Occipital lobe (tissue), 2 donors: ENCODE measurements around the gene PCMT1. TPM values are rescaled to one million over a fixed set of nuclear protein-coding genes. Genes with fewer than 3 reads are reported as not detected.
"Not testable (repeated sequence)": the region's sequence is repeated elsewhere in the genome, so short reads cannot be mapped to it uniquely, and the experiment has no call there.

Experiments used
- DNase-seq: peaks from one replicate; lab custom pipeline; 2025; lab: John Stamatoyannopoulos, UW
- total RNA-seq: library from RNA; depleted of rRNA; stranded (reverse); fragments of >200 nt; gene quantifications from one replicate; pipeline ENCODE4 v1.2.3, GENCODE V29; 2014

PCMT1 gene
- total RNA-seq, 1 donor from 2014 or later: 173 TPM

DNA sequence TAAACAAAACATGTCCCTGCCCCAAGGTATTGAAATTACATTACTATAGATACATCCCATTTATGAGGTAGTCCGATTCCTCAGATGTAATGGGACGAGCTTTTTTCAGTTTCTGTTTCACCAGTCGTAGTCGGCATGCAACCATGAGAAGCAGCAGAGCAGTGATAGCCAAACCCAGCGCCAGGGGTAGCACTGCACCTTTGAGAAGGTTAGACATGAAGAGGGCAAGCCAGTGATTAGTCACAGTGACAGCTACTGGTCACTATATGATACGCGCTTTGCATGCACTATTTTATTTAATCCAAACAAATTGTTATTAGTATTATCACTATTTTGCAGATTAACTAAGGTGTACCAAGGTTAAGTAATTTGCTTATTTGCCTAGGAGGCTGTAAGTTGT lies 71.0 kb downstream of the PCMT1 start:
- no peak for DNase-seq

DNA sequence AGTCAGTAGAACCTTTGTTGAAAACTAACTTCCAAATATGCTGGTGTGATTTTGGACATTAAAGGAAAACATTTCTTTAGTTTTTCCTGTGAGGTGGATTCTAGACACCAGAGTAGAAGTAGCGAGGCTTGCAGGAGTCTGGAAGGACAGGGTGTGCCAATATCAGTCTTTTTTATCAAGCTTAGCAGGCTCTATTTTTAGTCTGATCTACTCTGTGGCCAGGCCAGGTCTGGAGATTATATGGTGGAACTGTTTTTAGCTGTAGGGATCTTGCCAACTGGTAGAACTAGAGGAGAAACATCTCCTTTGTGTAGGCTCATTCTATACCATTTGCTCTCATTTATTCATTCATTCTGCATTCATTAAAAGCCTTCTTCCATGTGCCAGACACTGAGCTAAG lies 72.0 kb downstream of the PCMT1 start:
- no peak for DNase-seq

DNA sequence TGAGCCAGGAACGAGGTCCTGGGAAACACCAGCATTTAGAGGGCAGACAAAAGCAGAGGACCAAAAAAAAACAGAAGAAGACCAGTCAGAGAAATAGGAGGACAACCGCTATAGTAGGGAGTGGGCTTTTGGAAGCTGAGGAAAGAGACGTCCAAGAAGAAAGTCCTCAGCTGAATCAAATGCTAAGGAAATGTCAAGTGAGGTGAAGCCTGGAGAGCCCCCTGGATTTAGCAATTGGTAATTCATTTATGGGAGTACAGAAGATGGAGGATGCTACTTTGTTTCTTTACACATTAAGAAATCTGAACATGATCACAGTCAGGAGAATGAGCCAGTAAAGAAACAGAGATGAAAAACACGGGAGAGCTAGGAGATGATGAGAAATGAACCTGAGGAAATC lies 73.5 kb downstream of the PCMT1 start:
- no peak for DNase-seq

DNA sequence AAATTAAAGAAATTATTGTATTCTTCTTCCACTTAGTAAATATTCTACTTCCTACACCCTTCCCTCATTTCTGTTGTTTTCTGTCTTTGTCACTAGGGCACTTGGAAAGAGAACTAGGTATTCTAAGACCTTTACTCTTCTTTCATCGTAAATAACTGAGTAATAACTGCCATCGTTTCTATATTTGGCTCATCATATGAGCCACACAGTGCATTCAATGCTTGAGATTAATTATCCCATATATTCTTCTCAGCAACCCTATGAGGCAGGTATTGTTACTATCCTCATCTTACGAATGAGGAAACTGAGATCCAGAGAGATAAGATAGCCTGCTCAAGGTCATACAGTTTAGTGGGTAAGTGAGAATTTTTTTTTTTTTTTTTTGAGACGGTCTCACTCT lies 75.8 kb downstream of the PCMT1 start:
- no peak for DNase-seq

DNA sequence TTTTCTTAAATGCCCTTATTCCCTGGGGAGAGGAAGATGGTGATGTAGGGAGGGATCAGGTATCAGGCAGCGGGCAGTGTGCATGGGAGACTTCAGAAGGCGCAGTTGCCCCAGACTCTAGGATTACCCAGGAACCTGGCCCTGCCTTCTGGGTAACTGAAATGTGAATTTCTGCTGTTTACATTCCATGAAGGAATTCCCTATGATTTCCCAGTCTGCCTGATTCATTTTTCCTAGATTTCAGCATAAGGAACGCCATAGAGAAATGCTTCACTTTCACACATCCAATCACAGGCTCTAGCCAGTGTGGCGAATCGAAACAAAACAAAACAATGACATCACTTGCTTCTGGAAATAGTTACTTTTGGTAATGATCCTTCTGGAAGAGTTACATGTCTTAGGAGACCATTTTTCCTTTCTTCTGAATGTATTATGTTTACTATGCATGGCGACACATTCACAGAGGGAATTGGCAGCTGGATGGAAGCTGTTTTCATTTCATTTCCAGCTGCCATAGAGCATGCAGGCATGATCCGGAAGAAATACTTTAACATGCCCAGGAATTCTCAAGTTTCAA lies 81.3 kb downstream of the PCMT1 start:
- DNase-seq: no peak

DNA sequence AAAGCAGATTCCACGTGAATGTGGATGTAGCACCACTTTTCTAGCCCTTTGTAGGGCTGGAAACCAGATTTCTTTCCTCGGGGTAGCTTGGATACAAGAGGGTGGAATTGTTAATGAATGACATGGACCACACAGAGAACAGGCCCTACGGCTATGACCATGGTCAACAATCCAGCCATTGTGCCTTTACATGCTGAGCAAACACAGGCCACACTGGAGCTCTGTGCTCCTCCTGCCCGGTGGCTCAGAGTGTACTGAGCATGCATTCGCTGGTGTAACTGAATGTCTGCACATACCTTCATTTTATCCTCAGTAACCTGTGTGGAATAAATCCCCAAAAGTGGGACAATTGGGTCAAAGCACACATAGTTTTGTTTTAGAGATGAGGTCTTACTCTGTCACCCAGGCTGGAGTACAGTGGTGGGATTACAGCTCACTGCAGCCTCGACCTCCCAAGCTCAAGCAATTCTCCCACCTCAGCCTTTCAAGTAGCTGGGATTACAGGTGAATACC lies 81.8 kb downstream of the PCMT1 start:
- DNase-seq: no peak

DNA sequence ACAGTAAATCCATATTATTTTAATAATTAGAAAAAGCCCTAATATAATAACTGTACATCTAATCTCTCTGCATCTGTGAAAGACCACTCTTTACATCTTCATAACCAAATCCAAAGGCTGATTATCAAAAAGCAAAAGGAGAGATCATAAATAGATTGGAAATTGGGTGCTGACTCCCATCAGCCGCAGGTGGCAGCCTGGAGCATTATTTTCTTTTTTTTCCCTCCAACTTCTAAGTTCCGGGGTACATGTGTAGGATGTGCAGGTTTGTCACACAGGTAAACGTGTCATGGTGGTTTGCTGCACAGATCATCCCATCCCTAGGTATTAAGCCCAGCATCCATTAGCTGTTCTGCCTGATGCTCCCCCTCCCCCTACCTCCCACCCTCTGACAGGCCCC lies 84.1 kb downstream of the PCMT1 start:
- no peak for DNase-seq

DNA sequence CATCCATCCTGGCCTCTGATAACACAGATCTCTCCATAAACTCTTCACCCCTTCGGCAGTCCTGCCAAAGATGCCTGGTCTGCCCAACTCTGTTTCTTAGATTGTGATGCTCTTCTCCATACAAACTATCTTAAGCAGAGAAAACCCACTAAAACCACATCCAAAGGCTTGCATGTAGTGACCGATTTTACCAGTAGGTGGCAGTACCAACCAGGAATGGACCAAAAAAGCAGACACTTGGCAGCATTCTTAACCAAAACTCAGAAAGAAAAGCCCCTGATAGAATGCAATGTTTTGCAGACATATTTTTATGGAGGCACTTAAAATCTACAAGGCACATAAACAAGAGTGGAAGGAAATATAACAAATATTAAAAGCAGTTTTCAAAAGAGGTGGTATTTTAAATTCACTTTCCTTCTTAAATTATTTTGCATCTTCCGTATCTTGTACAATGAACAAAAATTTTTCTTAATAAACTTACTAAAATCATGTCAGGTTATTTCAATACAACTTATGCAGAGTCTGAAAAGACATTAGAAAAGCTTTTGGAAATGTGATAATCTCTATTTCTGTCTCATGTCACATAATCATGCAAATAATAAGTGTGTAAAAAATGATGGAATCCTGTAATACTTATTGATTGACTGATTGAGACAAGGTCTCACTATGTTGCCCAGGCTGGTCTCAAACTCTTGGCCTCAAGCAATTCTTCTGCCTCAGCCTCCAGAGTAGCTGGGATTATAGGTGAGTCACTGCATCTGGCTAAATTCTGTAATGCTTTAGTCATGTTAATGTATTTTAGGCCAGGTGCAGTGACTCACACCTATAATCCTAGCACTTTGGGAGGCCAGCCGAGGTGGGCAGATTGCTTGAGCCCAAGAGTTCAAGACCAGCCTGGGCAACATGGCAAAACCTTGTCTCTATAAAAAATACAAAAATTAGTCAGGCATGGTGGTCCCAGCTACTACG lies 85.3 kb downstream of the PCMT1 start:
- DNase-seq: peak; percentile 32

DNA sequence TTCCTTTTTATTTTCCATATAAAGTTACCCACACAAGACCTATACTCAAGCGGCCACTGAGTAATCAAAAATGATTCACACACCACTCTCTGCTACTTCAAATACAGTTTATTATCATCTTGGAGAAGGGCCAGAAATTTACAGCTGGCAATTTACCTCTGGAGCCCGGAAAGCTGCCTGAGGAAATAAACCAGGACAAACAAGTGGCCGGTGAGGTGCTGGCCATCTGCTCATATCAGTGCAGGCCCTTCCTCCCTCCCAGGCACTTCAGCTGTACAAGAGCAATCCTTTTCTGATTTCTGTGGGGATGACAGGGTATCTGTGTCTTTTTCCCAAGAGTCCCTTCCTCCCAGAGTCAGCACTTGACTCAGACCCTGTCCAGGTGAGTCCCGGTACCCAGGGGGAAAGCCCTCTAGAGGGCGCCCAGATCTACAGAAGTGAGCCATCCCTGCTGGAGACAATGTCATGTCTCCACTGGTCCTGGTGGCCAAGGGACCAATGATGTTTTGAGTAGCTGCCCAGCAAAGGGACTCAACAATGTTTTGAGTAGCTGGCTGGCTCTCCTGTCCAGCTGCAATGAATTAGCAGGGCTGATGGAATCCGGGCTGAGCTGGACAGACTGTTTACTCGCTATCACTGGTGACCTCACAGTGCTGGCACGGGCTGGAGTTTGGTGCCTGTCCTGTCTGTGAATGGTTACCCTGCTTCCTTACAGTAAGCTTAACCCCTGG lies 91.0 kb downstream of the PCMT1 start:
- DNase-seq: no peak

DNA sequence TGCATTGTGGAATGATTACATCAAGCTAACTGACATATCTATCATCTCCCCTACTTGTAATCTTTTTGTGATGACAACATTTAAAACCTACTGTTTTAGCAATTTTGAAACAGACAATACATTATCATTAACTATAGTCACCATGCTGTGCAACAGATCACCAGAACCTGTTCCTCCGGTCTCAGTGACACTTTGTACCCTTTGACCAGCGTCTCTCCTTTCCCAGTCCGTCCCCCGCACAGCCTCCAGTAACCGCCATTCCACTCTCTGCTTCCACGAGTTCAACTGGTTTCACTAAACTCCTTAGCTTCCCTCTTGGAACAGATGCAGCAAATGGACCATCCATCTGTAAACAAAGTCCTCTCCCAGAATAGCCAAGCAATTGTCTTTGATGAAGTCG lies 92.8 kb downstream of the PCMT1 start:
- no peak for DNase-seq

DNA sequence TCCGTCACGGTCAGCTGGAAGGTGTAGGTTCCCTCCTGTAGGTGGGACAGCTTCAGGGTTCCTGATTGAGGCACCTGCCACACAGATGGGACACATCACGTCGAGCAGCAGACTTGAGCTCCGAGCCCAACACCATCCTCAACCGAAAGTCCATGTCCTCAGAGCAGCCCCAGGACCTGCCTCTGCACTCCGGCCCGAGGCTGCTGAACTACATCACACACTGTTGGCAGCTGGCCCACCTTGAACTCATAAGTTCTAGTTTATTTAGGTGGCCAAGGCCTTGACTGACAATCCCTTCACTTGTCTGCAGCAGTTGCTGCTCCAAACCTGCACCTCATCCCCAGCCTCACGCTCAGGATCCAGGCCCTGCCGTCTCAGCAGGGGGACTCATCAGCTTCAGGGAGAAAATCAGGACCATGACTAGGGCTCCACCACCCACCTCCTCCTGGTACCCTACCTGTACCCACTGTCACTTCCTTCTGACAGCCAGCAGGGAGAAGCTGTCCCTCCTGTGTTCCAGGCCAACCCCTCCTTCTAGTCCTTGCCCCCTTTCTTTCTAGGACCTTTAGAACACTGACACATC lies 93.6 kb downstream of the PCMT1 start:
- no peak for DNase-seq

DNA sequence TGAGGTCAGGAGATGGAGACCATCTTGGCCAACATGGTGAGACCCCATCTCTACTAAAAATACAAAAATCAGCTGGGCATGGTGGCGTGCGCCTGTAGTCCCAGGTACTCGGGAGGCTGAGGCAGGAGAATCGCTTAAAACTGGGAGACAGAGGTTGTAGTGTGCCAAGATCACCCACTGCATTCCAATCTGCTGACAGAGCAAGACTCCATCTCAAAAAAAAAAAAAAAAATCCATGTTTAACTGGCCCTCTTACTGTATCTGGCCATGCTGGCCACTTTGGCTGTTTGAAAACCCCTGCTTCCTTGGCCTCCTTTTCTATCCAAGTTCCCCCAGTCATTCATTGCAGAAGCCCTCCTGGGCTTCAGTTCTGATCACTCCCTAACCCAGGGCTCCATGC lies 94.5 kb downstream of the PCMT1 start:
- DNase-seq: not testable (repeated sequence)

DNA sequence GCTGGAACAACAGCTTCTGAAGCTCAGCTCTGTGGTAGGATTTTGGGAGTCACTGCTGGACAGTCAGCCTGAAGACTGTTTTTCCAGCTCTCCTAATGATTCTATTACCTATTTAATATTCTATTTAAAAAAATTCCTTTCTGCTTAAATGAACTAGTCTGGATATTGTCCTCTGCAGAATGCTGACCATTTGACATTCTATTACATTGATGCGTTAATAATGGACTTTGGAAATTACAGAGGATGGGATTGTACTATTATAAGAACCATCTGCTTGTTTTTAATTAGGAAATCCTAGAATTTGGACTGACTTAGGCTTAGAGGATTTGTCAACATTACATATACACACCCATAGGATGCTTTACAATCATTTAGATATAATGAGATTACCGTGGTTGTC lies 94.9 kb downstream of the PCMT1 start:
- no peak for DNase-seq

DNA sequence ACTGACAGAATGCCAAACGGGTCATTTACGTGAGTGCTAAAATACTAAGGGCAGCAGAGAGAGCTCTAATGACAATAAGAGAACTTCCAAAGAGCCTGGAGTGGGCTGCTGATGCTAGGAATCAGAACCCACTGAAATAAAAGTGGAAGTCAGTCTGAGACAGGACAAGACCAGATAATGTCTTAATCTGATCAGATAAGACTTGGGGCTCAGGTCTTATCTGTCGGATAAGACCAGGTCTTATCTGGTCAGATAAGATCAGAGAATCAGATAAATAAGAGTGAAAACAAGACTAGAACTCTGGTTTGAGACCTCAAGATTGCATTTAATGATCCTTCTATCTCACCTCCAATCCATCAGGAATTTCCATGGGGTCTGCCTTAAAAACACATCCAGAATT lies 96.0 kb downstream of the PCMT1 start:
- no peak for DNase-seq

DNA sequence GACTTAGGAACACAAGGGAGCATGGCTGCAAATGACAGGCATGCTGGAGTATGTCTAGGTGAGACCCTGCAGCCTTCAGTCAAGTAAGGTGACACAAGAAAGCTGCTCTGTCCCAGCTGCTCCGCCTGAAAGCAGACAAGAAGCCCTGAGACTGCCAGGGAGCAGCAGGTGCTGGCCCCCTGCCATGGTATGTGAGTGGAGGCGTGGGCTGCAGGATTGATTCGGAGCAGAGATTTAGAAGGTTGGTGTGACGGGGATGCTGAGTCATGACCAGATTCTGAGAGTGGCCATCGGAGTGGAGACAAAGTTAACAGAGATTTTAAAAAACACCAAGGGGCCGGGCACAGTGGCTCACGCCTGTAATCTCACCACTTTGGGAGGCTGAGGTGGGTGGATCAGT lies 96.8 kb downstream of the PCMT1 start:
- peak; percentile 19 for DNase-seq

DNA sequence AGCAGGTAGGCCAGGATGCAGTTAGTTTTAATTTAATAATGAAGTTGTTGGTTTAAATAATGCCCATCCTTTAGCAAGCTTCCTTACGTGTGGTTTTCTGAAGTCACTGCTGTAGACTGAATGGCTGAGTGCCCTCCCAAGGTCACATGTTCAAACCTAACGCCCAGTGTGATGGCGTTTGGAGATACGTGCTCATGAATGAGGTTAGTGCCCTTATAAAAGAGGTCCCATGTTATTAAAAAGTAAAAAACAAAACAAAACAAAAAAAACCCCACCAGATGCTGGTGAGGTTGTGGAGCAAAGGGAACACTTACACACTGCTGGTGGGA lies 98.4 kb downstream of the PCMT1 start:
- no peak for DNase-seq

DNA sequence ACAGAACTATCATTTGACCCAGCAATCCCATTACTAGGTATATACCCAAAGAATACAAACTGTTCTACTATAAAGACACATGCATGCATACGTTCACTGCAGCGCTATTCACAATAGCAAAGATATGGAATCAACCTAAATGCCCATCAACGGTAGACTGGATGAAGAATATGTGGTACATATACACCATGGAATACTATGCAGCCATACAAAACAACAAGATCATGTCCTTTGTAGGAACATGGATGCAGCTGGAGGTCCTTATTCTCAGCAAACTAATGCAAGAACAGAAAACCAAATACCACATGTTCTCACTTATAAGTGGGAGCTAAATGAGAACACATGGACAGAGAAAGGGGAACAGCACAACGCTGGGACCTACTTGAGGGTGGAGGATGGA lies 98.8 kb downstream of the PCMT1 start:
- not testable (repeated sequence) for DNase-seq

DNA sequence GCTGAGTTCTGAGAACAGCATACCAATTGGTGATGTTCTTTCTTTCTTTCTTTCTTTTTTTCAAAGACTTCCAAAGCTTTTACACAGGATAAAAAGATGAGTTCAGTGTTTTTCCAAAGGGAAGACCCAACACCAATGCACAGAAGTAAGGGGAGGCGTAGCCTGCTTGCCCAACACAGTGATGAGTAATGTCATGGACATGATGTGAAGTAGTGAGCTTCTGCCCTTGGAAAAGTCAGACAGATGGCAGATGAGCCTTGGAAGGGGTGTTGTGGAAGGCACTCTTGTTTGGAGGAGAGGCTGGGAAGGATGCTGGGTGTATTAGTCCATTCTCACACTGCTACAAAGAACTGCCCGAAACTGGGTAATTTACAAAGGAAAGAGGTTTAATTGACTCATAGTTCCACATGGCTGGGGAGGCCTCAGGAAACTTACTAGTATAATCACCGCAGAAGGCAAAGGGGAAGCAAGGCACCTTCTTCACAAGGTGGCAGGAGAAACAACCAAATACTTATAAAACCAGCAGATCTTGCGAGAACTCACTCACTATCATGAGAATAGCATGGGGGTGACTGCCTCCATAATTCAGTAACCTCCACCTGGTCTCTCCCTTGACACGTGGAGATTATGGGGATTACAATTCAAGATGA lies 102.0 kb downstream of the PCMT1 start:
- no peak for DNase-seq

DNA sequence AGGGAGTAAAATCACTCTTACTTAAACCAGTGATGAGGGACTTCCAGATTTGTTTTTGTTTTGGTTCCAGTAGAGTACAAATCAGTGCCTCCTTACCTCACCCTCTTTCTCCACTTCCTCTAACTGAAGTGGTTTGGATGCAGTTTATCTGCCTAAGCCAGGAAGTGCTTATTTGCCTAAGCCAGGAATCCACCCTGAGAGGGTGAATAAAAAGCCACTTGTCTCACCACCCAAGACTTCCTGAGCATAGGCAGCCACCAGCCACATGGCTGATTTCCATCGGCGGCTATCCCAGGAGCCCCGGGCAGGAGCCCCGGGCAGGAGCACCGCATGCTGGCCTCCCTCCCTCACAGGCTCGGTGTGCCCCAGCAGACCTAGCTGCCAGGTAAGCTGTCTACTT lies 102.6 kb downstream of the PCMT1 start:
- DNase-seq: no peak

DNA sequence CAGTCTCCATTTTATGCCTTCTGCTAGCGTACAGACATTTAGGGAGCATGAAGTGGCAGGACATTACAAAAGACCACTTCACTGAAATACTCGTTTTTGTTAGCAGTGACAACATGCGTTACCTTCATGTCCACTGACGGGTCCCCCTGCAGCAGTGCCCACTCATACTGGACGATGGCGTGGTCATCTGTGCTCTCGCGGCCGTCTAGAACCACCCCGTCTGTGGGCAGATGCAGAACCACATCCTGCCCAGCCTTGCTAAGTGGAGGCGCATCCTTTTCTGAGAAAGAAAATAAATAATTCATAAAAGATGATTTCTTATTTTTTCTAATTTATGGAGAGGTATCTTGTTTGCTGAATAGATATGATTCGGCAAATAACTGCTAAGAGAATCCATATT lies 103.3 kb downstream of the PCMT1 start:
- no peak for DNase-seq

DNA sequence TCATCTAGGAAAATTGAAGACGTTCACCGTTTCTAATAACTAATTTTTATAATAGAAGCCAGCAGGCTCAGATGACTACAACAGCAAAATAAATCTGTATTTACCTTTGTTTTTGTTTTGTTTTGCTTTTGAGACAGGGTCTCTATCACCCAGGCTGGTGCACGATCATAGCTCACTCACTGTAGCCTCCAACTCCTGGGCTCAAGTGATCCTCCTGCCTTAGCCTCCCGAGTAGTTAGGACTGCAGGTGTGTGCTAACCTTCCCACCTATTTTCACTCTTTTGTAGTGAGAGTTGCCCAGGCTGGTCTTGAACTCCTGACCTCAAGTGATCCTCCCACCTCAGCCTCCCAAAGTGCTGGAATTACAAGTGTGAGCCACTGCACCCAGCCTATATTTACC lies 104.5 kb downstream of the PCMT1 start:
- DNase-seq: not testable (repeated sequence)
